ENCODE results near the gene NUAK1.

Gene NUAK1

GRCh38 chr12:106170285-106170684, 31.5 kb upstream of the NUAK1 start:
- no peak for TF ChIP-seq CTCF (IDR thresholded peaks at IDR 0.05; ENCODE audit: borderline replicate concordance, control extremely low read depth, extremely low read depth, insufficient read depth, missing control alignments)
- in situ Hi-C loops (cut with MboI; ENCODE audit: low sequenced_read_pairs, unreplicated experiment), result no loop called here
- no peak for DNase-seq (ENCODE audit: low spot score)

- in situ Hi-C loops (cut with MboI; ENCODE audit: low sequenced_read_pairs, unreplicated experiment), result no loop called here
- no peak for DNase-seq (ENCODE audit: low spot score)
- no peak for TF ChIP-seq CTCF (IDR thresholded peaks at IDR 0.05; ENCODE audit: borderline replicate concordance, control extremely low read depth, extremely low read depth, insufficient read depth, missing control alignments)
Observed at GRCh38 chr12:106163712-106164111, 25.0 kb upstream of the NUAK1 start.

GRCh38 chr12:106161491-106161890, 22.7 kb upstream of the NUAK1 start:
- no peak for DNase-seq (ENCODE audit: low spot score)
- in situ Hi-C loops (cut with MboI; ENCODE audit: low sequenced_read_pairs, unreplicated experiment), result no loop called here
- no peak for TF ChIP-seq CTCF (IDR thresholded peaks at IDR 0.05; ENCODE audit: borderline replicate concordance, control extremely low read depth, extremely low read depth, insufficient read depth, missing control alignments)

- TF ChIP-seq CTCF (IDR thresholded peaks at IDR 0.05; ENCODE audit: borderline replicate concordance, control extremely low read depth, extremely low read depth, insufficient read depth, missing control alignments), result no peak
- in situ Hi-C loops (cut with MboI; ENCODE audit: low sequenced_read_pairs, unreplicated experiment), result no loop called here
- no peak for DNase-seq (ENCODE audit: low spot score)
Observed at GRCh38 chr12:106160915-106161314, 22.2 kb upstream of the NUAK1 start.

GRCh38 chr12:106157802-106158201, 19.0 kb upstream of the NUAK1 start:
- no peak for TF ChIP-seq CTCF (IDR thresholded peaks at IDR 0.05; ENCODE audit: borderline replicate concordance, control extremely low read depth, extremely low read depth, insufficient read depth, missing control alignments)
- DNase-seq (ENCODE audit: low spot score), result no peak
- in situ Hi-C loops (cut with MboI; ENCODE audit: low sequenced_read_pairs, unreplicated experiment), result no loop called here

- TF ChIP-seq CTCF (IDR thresholded peaks at IDR 0.05; ENCODE audit: borderline replicate concordance, control extremely low read depth, extremely low read depth, insufficient read depth, missing control alignments), result no peak
- no peak for DNase-seq (ENCODE audit: low spot score)
- in situ Hi-C loops (cut with MboI; ENCODE audit: low sequenced_read_pairs, unreplicated experiment), result no loop called here
Observed at GRCh38 chr12:106154751-106155273, 16.1 kb upstream of the NUAK1 start.

GRCh38 chr12:106152334-106152733, 13.6 kb upstream of the NUAK1 start:
- no peak for DNase-seq (ENCODE audit: low spot score)
- TF ChIP-seq CTCF (IDR thresholded peaks at IDR 0.05; ENCODE audit: borderline replicate concordance, control extremely low read depth, extremely low read depth, insufficient read depth, missing control alignments), result no peak
- in situ Hi-C loops (cut with MboI; ENCODE audit: low sequenced_read_pairs, unreplicated experiment), result no loop called here
